AML-193 (cell line): ENCODE results near the gene ADAM8.
"Not testable (repeated sequence)": the region's sequence is repeated elsewhere in the genome, so short reads cannot be mapped to it uniquely, and the experiment has no call there.

Experiments
- DNase-seq, 2 experiments: peaks; one replicate each; lab custom pipeline; 2025; lab: John Stamatoyannopoulos, UW

The ADAM8 gene

DNA sequence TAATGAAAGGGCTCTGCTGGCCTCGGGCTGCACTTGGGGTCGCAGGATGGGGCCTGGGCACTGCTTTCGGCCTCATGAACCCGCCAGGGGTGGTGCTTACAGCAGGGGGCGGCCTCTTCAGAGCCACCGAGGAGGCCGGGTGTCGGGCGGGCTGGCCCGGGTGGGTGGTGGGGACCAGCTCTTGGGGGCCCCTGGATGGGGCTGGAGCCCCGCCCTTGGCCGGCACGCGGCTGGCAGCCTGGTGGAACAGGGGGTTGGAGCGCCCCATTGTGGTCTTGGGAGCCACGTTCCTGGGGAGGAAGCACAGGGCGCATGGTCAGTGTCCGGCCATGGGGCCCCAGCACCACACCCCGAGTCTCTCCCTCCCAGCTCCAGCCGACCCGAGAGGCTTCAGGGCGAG, 8.8 kb downstream of the ADAM8 start:
- DNase-seq: no peak

DNA sequence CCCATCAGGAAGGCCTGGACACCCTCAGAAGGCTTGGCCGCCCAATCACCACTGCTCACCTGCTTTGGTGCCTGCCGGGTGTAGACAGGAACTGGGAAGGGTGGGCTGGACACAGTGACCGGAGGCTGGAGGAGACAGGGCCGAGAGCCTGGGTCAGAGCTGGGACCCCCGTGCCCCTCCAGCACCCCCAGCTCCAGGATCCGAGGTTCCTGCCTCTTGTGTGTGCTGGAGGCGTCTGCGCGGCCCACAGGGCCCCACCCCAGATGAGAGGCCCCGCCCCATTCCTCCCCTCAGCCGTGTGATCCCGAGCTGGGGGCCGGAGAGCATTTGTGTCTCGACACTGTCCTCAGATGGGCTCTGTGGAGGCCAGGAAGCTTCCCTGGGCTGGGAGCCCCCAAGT, 9.4 kb downstream of the ADAM8 start:
- no peak for DNase-seq

DNA sequence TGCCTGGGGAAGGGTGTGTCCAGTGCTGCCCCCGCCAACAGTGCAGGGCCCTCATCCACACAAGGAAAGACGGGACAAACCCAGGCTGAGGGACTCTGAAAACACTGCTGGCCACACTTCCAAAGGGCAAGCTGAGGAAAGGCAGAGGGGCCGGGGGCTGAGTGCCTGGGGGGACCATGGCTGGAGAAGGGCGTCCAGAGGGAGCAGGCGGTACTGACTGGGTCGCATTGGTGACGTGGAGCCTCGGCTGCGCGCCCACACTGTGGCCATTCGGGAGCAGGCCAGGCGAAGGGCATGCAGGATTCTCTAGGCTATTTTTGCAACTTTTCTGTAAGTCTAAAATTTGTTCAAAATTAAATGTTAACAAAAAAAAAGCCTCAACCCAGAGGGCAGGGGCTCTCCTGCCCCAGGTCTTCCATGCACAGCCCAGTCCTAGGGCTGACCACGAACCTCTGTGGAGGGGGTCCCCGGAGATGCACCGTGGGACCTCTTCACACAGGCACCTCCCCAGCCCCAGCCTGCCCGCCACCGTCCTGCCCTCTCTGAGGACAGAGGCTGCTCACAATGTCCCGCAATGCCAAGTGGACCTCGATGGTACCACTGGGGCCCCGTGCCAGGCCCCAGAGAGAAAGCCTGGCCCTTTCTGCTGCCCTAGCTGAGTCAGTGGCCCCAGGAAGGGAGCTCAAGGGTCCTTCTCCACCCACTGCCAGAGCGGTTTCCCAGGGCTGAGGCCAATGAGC, 10.4 kb downstream of the ADAM8 start:
- no peak for DNase-seq

DNA sequence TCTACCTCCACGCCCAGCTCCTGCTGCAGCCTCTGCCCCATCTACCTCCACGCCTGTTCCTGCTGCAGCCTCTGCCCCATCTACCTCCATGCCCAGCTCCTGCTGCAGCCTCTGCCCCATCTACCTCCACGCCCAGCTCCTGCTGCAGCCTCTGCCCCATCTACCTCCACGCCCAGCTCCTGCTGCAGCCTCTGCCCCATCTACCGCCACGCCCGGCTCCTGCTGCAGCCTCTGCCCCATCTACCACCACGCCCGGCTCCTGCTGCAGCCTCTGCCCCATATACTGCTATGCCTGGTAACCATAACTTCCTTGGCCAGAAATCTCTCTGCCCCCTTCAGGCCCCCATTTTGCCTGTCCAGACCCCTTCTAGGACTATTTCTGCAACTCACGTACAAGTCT, 11.6 kb downstream of the ADAM8 start:
- DNase-seq: not testable (repeated sequence)

DNA sequence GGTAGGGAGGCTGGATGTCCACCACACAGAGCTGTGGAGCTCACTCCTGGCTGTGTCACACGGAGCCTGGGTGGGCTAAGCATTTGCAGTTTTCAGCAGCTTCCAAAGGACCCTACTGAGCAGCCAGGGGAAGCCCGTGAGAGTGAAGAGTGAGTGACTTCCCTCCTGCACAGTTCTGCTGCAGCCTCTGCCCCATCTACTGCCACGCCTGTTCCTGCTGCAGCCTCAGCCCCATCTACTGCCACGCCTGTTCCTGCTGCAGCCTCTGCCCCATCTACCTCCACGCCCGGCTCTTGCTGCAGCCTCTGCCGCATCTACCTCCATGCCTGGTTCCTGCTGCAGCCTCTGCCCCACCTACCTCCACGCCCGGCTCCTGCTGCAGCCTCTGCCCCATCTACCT, 12.2 kb downstream of the ADAM8 start:
- no peak for DNase-seq

DNA sequence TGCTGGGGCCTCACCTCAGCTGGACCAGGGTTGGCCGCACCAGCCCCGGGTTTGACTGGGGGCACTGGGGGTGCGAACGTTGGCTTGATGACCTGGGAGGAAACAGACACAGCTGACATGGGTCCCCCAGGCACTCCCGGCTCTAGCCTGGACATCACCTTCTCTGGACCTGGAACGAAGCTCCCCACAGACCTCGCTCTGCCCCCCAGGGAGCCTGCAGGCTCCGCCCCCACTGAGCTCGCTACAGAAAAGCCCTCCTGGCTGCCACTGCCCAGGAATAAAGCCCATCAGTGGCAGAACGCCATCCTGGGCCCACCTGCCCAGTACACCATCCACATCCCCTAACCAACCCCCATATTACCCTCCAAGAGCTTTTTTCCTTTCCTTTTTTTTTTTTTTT, 13.0 kb downstream of the ADAM8 start:
- no peak for DNase-seq

DNA sequence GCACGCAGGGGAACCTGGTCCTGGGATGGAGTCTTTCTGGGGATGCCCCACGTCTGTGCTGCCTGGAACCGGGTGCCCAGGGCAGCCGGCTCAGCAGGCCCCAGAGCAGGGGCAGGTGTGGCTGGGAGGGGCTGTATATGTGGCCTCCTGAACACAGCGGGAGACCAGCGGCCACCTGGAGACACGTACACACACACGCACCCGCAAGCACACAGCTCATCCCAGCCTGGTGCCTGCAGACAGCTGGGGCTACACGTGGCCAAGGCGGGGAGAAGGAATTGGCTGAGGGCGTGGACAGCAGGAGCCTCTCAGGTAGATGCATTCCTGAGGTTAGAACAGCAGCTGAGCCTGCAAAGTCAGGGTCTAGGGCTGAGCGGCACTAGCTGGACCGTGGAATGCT, 14.0 kb downstream of the ADAM8 start:
- no peak for DNase-seq

DNA sequence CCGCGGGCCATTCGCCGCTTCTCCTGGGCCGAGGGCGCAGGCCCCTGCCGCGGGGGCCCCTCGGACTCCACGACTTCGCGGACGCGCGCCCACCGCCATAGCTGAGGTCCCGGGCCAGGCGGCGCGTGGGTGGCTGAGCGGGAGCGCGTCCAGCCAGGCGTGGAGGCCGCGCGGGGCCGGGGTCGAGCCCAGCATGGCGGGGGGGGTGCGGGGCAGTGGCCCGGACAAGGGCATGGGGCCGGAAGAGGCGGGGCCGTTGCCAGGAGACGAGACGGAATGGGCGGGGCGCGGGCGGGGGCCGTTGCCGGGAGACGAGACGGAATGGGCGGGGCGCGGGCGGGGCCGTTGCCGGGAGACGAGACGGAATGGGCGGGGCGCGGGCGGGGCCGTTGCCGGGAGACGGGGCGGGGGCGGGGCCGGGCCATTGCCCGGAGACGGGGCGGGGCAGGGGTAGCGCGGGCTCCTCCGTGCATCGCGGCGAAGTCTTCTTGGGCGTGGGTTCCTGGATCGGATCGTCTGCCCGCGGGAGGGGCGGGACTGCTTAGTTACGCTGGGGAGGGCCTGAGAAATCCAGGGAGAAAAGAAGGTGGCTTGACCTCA, 14.8 kb downstream of the ADAM8 start:
- DNase-seq: no peak

DNA sequence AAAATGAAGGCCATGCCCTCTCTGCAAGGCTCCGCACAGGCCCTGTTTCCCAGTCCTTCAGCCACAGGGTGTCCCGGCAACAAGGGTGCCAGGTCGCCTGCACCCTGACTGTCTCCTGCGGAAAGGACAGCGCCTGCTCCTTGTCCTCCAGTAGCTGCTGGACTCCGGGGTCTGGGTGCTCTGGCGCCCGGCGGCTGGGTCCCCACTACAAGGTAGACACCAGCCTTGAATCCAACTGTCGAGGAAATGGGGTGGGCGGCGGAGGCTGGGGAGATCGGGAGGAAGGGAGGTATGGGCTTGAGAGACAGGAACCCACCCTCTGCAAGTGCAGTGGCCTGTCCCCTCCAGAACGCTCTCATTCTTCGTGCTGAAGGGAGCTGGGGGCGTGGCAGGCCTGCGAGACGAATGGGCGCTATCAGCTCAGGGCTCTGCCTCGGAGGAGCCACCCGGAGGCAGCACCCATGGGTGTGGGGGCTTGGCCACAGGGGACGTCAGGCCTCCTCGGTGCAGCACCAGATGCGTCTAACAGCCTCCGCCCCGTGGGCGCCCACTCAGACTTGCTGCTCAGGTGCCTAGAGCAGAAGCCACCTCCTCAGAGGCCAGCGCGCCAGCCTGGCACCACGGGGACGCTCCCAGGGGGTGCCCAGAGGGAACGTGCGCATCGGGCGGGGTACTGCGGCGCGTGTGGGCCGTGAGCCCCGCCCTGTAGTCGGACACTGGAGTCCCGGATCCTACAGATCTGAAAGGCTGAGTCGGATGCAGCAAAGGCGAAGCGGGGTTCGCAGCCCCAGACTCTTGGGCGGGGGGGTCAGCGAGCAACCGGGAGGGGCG, 15.6 kb downstream of the ADAM8 start:
- DNase-seq: no peak

DNA sequence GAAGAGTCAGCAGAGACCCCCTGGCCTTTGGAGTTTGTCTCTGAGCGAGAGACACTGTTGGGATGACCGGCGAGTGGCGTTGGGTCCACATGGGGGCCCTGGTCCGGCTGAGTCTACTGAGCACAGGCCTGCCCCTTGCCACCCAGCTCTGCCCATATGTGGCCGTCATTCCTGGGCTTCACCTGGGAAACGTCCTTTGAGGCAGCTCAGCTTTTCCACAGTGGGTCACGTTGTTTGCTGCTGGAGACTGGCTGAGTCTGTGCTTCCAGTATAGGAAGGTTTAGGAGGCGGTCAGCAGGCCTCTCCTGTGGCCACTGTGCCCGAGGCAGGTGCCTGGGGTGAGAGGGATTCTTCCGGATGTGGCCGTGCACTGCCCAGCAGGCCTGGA, 17.1 kb downstream of the ADAM8 start:
- no peak for DNase-seq

DNA sequence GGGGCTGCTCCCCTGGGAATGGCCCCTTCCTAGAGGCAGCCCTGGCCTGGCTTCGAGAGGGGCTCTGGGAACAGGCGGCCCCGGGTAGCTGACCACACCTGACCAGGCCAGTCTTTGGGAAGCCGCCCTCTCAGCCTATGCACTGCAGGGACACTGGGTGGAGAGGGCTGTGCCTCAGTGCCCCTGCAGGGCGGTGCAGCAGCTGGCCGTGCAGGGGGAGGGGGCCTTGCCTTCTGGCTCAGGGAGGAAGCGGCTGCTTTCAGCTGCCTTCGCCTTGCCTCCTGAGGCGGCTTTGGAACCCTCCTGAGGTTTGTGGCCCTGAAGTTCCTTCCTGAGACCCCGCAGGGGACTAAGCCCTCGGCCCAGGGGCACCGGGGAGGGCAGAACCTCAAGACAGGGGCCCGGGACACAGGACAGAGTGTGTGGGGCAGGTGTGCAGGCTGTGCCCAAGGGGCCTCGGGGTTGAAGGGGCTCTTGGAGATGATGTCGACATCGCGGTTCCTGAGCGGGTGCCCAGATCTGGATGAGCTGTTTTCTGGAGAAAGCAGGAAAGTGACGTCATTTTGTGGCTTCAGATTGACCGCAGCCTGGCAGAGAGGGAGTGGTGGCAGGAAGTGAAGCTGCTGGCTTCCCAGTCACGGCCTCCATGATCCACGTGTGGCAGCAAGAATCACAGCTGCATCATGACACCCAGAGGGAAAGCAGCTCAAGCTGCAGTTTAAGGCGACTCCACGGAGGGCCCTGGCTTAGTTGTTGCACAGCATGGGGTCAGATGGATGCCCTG, 17.7 kb downstream of the ADAM8 start:
- DNase-seq: peak; percentile 87 to 90

DNA sequence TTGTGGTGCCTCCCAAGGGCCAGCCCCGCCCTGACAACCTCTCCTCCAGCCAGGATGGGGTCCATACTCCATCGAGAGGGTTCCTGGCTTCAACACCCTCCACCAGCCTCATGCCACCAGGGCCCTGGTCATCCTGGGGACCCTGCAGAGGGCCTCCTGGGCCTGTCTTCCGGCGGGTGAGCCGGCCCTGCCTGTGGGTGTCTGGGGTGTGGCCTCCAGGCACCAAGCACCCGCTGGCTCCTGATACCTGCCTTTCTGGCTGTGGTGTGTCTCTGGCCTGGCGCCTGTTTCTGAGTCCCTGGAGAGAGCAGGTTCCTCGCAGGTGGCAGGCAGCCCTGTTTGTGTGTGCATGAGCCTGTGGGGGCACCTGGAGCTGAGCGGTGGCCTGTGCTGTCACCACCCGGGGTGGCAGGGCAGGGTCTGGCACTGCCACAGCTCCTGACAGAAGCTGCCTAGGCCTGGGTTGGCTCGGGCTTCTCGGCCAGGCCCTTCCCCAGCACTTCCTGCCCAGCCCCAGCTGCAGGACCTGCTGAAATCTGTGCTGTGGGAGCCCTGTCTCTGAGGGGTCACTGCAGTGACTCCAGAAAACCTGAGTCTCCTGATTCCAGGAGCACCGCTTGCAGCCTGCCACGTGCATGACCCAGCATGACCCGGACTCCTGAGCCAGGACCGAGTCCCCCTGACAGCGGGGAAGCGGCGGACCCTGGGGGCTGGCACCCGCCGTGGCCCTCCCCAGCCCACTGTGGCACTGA, 18.4 kb downstream of the ADAM8 start:
- DNase-seq: no peak

DNA sequence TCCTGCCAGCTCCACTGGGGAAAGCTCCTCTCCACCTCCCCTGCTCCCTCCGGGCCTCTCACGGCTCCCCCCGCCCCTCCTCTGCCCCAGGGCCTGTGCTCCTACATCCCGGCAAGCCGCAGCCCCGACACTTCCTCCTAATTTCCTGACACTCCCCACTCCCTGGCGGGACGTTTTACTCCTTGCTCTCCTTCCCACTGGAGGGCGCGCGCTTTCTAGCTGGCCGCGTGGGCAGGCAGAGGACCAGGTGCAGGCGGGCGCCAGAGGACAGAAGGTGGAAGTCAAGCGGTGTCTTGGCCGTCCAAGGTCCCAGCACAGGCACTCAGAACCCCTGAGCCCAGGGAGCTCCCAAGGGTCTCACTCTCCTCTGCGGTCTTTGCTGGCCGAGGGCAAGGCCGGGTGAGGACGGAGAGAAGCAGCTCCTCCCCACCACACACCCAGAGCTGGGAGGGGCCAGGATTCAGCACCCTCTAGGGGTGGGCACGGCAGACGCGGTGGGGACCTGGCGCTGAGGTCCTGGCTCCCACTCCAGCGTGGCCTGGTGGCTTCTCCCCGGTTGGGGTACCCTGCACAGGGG, 19.1 kb downstream of the ADAM8 start:
- DNase-seq: peak; percentile 26 to 32

DNA sequence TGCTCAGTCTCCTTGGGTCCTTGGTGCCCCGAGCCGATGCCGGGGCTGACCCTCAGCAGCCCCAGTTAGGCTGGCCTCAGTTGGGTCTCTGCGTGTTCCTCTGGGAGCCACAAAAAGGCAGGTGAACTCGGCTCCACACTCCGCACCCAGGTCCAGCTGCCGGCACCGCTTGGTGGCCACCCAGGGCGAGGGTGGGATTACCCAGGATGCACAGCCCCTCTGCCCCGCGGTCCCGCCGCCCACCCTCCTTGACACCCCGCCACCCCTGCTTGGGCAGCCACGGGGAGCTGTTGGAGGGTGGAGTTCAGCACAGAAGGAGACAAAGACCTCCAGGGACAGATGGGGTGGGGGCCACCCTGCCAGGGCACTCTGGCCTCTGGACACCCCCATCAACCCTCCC, 21.3 kb downstream of the ADAM8 start:
- no peak for DNase-seq

DNA sequence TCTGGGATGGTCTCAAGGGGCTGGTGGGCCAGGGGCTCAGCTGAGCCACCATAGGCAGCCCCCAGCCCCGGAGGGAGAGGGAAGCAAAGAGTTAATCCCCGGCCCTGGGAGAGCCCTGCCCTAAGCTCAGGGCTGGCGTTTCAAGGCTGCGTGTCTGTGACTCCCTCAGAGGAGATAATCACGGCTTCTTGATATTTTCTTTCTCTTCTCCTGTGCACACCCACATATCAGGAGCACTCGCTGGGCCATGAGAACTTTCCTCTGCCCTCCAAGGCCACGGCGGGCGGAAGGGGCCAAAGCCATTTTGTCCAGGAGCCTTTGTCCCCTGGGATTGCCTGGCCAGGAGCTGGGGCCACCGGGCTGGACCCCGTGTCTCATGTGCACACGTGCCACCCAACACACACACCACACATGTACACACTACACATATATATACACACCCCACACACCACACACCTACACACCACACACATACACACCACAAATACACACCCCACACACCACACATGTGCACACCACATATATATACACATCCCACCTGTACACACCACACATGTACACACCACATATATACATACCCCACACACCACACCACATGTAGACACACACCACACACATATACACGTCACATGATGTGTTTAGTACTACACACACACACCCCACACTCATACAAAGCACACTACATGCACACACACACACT, 22.1 kb downstream of the ADAM8 start:
- no peak for DNase-seq

DNA sequence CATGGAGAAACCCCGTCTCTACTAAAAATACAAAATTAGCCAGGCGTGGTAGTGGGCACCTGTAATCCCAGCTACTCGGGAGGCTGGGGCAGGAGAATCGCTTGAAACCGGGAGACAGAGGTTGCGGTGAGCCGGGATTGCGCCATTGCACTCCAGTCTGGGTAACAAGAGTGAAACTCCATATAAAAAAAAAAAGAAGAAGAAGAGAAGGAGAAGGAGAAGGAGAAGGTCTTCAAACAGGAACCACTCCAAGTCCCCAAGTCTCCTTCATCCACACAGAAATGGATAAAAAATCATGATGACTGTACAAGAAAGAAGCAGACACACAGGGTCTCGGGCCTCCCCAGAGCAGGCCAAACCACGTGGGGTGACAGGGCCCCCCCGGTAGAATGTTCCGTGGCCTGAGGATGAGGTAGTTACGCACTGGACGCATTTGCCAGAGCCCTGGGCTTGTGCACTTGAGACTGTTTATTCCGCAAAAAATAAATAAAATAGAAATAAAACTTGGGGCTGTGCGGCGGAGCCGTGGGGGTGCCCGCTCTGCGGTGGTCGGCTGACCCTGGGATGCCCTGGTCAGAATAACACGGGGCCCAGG, 23.2 kb downstream of the ADAM8 start:
- no peak for DNase-seq

DNA sequence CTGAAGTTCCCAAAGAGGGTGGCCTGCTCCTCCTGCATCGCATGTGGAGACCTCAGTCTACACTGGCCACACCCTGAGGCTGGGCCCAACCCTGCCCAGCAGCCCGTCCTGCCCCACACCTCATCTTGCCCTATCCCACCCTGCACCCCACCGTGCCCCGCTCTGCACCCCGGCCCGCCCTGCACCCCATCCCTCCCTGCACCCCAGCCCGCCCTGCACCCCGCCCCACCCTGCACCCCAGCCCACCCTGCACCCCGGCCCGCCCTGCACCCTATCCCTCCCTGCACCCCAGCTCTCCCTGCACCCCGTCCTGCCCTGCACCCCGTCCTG, 24.5 kb downstream of the ADAM8 start:
- no peak for DNase-seq

DNA sequence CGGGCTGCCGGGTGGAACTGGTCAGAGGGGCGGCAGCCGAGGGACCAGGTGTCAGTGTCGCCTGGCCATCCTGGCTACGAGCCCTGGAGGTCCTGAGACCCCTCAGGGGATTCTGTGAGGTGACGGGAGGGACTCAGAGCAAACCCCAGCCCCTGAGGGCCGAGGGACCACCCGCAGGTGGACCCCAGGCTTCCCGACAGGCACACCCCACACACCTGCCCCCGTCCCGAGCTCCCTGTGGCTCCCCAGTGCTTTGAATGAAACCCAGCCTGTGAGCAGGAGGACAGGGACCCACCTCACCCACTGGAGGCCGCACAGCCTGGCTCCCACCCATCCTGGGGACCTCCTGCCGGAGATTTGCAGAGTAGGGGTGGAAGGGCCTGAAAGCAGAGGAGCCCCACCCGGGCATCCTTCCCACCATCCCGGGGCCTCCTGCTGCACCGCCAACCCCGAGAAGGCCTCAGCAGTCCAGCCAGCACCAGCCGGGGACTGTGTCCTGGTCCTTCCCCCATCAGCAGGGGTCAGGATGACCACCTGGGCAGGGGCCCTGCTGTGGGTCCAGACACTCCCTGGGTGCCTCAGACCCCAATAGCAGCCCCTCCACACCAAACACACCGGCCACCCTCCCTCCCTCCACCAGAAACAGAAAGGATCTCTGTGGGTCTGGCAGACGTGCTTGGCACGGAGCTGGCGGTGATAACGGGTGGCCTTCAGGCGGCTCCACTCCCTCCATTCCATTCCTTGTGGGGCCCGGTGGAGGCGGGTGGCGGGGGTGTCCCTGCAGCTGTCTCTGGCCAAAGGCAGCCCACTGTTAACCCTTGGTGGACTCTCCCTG, 25.1 kb downstream of the ADAM8 start:
- DNase-seq: no peak

DNA sequence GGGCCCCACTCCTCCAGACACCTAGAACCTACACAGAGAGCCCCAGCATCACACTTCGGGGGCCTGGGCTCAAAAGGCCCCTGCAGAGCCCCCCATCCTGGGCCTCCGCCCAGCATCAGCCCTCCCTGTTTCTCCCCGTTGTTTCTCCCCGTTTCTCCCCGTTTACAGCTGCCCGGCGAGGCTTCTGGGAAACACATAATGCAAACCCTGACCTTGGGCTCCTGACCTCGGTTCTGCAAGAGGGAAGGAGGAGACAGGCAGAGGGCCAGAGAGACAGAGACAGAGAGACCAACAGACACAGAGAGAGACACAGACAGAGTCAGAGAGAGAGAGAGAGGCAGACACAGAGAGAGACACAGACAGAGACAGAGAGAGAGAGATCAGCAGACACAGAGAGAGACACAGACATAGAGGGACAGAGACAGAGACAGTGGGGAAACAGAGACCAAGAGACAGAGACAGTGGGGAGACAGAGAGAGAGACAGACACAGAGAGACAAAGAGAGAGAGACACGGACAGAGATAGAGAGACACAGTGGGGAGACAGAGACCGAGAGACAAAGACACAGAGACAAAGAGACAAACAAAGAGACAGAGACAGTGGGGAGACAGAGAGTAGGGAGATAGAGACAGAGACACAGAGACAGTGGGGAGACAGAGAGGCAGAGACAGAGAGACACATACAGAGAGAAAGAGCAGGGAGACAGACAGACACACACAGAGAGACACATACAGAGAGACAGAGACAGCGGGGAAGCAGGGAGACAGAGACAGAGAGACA, 26.5 kb downstream of the ADAM8 start:
- DNase-seq: no peak
